Stimulated activated CD4-positive, alpha-beta T cell treated with anti-CD3 and anti-CD28 coated beads, Interleukin-1b, Interleukin-23, amount 100 ng/mL, for 48 hours (primary cell): ENCODE measurements around the gene IFT74.

Experiments used
- DNase-seq: peaks from one replicate; pipeline ENCODE4 v3.0.0-alpha.2; 2020

IFT74 gene

DNA sequence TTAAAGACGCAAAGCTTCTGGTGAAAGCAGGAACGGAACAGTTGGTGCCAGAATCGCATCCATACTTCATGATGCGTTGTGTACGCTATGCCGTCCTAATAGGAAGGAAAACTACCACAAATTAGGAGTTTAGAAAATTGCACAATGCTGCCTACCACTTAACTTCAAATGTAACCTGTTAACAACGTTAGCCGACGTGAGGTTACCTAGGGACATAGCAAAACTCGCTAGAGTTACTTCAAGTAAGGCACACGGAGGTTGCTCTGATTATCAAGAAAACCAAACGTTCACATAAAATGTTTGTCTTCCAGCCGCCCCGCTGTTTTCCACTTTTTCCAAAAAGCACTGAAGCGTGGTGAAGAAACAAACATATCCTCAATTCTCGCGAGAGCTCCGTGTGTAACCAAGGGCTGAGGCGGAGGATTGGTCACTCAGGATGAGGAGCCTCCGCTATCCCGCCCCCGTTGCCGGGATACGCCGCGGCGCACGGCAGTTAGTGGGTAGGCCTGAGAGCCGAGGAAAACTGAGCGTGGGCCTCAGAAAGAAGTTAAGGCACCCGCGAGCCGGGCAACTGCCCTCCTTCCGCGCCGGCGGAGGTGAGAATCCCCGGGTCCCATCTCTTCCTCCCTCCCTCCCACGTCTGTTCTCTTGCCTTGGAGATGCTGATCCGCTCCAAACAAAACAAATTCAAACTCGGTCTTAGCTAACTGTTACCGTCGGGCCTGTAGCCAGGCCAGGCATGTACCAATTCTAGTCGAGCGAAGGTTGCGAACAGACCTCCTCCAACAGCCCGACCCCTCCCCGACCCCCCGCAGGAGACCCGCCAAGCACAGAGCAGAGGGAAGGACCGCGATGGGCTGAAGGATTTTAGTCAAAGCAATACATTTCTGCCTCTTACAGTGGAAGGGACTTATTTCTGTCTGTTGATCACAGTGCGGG lies at the start of gene IFT74:
TSS of gene IFT74 (plus strand) at position 492 of the 939 bp plus-strand sequence. CDS start 5,556 bp downstream, outside the sequence.
- DNase-seq = peak; percentile 95

DNA sequence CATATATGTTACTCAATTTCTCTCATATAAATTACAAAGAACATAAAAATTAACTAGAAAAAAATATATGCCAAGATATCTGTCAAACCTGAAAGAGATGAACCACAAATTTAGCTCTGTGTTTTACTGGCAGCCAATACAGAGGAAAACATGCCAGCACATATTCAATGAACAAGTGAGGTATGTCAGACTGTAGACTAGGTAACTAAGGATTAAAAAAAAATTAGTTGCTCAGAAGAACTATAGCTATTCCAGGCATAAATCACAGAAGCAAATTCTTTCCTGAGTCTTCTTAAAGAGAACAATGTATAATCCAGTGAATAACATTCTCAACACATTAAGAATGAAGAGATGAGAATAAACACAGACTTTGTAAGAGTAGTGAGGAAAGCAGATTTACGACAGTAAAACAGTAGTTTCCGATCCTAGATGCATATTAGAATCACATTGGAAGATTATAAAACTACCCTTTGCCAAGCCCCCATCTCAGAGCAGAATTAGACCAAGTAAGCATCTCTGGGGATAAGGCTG lies 43.0 kb upstream of the IFT74 start:
- DNase-seq = no peak

- no peak for DNase-seq
These were observed 36.5 kb upstream of the IFT74 start for GRCh38 chr9:26919698-26920097.

DNA sequence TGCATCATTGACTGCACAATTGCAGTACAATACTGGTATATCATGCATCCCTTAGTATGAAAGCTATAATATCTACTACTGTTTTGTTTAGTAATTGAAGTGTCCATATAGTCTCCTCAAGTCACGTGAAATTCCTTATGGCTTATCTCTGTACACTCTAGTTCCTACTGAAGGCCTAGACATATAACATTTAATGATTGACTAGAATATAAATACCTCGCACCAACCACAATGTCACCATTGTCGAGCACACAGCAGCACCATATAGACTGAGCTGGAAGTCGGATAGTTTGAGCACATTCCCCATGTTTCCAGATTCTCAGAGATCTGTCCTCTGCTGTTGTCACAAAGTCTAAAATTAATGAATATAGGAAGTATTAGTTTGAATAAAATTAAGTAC lies 30.6 kb upstream of the IFT74 start:
- DNase-seq = no peak

DNA sequence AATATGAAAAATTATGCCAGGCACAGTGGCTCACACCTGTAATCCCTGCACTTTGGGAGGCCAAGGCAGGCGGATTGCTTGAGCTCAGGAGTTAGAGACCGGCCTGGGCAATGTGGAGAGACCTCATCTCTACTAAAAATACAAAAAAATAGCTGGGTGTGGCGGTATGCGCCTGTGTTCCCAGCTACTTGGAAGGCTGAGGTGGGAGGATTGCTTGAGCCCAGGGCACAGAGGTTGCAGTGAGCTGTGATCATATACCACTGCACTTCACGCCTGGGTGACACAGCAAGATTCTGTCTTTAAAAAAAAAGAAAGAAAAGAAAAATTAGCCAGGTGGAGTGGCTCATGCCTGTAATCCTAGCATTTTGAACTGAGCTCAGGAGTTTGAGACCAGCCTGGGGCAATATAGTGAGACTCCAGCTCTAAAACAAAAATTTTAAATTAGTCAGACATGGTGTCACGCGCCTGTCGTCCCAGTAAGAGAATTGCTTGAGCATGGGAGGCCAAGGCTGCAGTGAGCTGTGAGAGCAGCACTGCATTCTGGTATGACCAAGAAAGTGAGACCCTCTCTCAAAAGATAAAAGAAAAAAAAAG lies 27.2 kb upstream of the IFT74 start:
- no peak for DNase-seq

DNA sequence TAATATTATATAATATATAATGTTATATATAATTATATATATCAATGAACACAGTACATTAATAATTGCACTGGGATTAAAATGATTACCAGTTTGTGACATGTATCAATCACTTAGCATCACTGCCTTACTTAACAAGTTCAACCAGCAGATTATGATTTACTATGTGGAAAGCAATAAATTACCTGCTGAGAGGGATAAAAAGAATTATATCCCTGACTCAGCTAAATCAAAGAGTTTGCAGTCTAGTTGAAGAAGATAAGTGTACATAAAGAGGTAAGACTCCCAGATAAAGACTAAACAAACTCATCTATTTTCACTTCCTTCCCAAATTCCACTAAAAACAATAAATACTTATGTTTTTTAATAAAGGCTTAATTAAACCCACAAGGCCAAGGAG lies 20.4 kb upstream of the IFT74 start:
- no peak for DNase-seq

- DNase-seq = no peak
These were observed 18.3 kb upstream of the IFT74 start for GRCh38 chr9:26937816-26938371.

GRCh38 chr9:26939955-26940711 lies 16.1 kb upstream of the IFT74 start:
- DNase-seq = peak; percentile 3

DNA sequence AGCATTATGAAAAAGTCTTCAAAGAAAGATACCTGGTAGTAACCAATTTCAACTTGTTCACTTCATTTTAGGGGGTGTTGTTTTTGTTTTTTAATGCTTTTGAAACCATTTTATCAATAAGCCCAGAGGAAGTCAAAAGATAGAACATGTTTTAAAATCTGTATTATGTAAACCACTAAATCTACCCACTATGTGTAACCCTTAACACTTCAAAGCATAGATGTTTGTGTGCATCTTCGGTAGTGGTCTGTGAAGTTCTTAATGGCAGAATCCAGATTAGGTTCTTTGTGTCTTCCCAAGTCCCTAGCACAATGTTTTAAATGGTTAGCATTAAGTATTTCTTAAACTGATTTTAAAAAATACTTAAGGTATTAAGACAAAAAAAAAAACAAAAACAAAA lies 15.4 kb upstream of the IFT74 start:
- no peak for DNase-seq

GRCh38 chr9:26945591-26945990 lies 10.6 kb upstream of the IFT74 start:
- no peak for DNase-seq

DNA sequence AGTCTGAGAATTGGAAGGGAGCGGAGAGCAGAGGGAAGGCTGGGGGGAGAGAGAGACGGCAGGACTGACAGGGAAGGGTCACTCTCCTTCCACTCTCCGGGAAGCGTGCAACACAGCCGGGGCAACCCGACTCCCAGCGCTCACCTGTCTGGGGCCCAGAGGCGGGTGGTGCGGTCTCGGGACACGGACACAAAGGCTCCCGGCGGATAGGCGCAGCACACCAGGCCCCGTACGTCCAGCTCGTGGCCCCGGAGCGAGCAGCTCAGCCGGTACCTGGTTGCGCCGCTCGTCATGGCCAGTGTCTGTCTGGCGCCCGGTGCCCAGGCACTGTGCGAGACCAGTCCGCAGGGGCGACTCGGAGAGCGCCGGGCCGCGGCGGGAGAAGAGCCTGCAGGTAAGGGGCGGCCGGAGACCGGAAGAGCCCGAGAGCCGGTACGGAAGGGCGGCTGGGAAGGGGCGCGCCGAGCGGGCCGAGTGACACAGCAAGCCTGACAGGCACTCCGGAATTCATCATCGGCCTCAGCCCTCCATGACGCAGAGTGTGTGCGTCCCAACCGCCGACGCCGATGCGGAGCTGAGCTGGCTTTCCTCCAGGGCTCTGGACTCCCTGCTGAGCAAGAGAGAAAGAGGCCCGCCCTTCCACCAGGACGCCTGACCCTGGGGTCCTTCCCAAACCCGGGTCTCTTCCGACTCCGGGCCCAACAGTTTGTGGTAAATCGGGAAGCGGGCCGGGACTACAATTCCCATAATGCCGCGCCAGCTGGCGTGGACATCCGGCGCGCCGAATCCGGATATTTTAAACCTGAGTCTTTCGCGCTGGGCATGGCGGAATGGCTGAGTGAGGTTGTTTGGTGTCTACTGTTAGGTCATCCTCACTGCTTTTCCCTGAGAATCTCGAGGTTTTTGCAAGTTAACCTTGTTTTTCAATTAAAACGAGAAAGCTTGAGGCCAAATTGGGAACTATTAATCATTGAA lies 9.2 kb upstream of the IFT74 start, which contains the start of gene PLAA:
TSS of gene PLAA (minus strand) at position 490 of the 975 bp plus-strand sequence. CDS start at position 293, 197 bp downstream.
- DNase-seq = peak; percentile 85

GRCh38 chr9:26947736-26948135 lies 8.5 kb upstream of the IFT74 start:
- peak; percentile 54 for DNase-seq

DNA sequence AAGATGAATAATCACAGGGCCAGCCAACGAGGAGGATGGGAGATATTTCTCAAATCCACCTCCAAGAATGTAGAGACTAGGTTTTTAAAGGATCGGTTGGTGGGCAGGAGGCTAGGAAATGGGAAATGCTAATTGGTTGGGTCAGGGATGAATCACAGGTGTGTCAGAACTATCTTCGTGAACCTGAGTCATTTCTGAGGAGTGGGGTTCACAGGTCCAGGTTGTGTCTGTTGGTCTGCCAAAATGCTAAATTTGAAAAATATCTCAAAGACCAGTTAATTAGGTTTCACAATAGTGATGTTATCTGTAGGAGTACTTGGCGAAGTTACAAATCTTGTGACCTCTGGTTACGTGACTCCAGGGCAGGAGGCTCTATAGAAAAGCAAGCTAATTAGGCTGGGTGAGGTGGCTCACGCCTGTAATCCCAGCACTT lies 6.6 kb upstream of the IFT74 start:
- DNase-seq = no peak

- no peak for DNase-seq
These were observed 5.7 kb upstream of the IFT74 start for GRCh38 chr9:26950521-26950920.

GRCh38 chr9:26951794-26952193 lies 4.4 kb upstream of the IFT74 start:
- DNase-seq = no peak

DNA sequence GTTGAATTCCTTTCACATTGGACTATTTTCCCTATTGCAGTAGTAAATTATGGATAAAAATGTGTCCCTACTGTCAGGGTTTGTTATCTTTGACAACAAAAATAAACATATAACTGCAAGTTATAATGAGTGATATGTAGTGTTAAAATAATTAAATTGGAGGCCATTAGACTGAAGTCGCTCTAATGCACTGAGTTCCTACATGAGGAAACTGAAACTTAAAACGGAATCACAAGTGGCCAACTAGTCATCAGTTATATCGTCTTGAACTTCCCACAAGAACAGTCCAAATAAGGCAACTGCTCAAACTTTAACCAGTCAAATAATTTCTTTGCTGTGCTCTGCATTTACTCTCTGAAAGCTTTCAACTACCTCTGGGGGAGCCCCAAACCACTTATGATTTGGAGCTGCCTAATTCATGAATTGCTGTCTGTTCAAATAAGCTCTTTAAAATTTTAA lies 2.1 kb upstream of the IFT74 start:
- peak; percentile 4 for DNase-seq

DNA sequence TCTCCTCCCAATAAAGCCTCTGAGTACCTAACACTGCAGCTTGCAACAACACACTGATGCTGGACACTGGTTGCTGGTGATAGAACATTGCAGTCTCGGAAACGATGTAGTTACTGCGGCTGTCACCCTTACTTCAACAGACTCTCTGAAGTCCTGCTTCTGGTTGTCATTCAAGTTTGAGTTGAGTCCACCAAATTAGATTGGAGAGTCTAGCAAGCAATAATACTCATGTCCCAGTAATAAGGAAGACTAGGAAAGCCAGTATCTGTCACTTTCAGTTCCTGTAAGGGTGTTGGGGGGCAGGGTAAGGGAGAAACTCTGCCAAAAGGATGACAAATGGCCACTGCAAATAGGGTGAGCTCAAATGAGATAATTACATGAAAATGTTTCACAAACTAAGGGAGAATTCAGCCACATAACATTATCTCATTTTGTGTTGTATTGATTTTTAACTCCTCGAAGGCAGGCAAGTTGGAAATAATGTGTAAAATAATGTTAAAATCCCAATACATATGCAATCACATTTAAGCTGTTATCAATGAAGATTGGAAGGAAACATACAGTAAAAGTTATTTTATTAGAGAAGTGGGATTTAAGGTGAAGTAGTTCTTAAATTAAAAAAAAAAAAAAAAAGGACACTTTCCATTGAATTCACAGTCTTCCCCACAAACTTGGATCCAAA lies 849 bp upstream of the IFT74 start:
- DNase-seq = no peak

DNA sequence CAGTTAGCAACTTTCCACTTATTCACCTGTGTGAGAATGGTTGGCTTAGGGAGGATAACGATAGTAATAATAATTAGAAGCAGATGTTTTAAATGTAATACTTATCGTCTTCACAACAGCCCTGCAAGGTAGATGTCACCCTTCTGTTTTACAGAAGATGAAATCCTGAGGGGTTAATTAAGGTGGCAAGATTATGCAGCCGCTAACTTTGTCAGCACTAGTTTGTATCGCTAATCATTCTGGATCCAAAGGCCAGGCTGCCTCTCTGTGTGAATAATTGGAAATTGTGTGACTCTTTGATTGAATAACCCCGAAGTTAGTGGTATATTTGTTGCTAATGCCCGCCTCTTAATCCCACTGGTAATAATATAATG lies 635 bp downstream of the IFT74 start:
- no peak for DNase-seq

DNA sequence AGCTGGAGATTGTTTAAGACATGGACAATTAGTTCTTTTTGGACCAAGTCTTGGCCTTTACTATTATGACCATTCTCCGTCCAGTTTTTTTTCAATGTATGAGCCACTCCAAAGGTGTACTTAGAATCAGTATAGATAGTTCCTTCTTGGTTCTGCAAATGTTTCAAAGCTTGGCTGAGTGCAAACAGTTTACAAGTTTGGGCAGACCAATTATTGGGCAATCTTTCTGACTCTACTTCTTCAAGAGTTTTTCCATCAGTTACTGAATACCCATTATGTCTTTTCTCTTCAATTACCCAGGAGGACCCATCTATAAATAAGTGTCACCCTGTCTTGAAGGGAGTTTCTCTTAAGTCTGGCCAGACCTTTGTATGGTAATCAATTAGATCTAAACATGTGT lies 15.5 kb downstream of the IFT74 start:
- no peak for DNase-seq

GRCh38 chr9:26973989-26974388 lies 17.8 kb downstream of the IFT74 start:
- DNase-seq = no peak

DNA sequence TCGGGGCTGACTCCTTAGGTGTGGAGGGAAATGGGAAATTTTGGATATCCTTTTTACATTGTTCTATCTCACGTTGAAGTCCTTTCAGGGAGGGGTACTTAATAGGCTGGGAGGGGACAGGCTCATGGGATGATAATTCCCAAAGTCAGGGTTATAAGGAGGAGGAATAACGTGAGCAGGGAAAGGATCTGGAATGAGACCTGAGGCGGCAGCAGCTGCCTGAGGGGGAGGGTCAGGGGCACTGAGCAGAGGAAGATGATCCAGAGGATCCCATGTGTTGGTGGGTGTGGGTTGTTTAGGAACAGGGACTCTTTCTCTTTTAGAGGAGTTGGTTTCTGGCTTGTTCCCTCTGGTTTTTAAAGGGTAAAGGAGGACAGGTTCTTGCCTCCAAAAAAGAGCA lies 18.7 kb downstream of the IFT74 start:
- DNase-seq = no peak
